CD4-positive, alpha-beta memory T cell (primary cell): ENCODE measurements around the gene SH2D2A. TPM values are rescaled to one million over a fixed set of nuclear protein-coding genes. Genes with fewer than 3 reads are reported as not detected.

Experiments
- CTCF ChIA-PET: fragments of 350-600 bp; sonication (Branson Sonifier 250); formaldehyde crosslinking; loops from one replicate; lab custom pipeline; 2021; ENCODE audit warnings: inconsistent platforms; ENCODE audit not compliant: partially characterized antibody; lab: Charles Lee
- POLR2A ChIA-PET: fragments of 350-600 bp; sonication (Branson Sonifier 250); formaldehyde crosslinking; loops from one replicate; lab custom pipeline; 2021; ENCODE audit not compliant: partially characterized antibody; lab: Charles Lee
- DNase-seq, 5 donors: peaks; one replicate each; pipeline versions ENCODE4 v3.0.0 to v3.0.0-alpha.2; 2020 to 2022; ENCODE audit warnings: mixed read lengths in 1 of 5
- H3K27ac ChIP-seq: one replicate; pipeline ENCODE4 v1.7.0; 2013; ENCODE audit warnings: low read depth, low read length
- H3K27me3 ChIP-seq: 2 replicates; pipeline ENCODE4 v1.7.0; 2013; ENCODE audit warnings: mild to moderate bottlenecking, low read length, moderate library complexity; ENCODE audit not compliant: insufficient read depth
- H3K36me3 ChIP-seq: 2 replicates; pipeline ENCODE4 v1.7.0; 2013; ENCODE audit warnings: mild to moderate bottlenecking, low read length, moderate library complexity; ENCODE audit not compliant: insufficient read depth
- H3K4me1 ChIP-seq: 2 replicates; pipeline ENCODE4 v1.7.0; 2013; ENCODE audit warnings: mild to moderate bottlenecking, low read length, moderate library complexity; ENCODE audit not compliant: insufficient read depth
- H3K4me3 ChIP-seq, 2 donors: one replicate each; pipeline ENCODE4 v1.7.0; 2013; ENCODE audit warnings: low read length in 2 of 2, mild to moderate bottlenecking in 1 of 2
- H3K9me3 ChIP-seq, 2 donors: one replicate each; pipeline ENCODE4 v1.7.0; 2013; ENCODE audit warnings: low read length in 2 of 2, control low read depth in 1 of 2; ENCODE audit not compliant: control insufficient read depth in 1 of 2
- H3K27ac Mint-ChIP-seq, 7 donors: one replicate each; pipeline ENCODE4 v1.8.0; 2020 to 2021; ENCODE audit warnings: mixed read lengths in 7 of 7, mild to moderate bottlenecking in 6 of 7, inconsistent platforms in 3 of 7, moderate library complexity in 3 of 7
- H3K27me3 Mint-ChIP-seq, 2 donors: one replicate each; pipeline ENCODE4 v1.8.0; 2020 to 2021; ENCODE audit warnings: mixed read lengths in 2 of 2
- H3K36me3 Mint-ChIP-seq, 2 donors: one replicate each; pipeline ENCODE4 v1.8.0; 2020 to 2021; ENCODE audit warnings: mixed read lengths in 2 of 2, inconsistent platforms in 1 of 2, mild to moderate bottlenecking in 1 of 2
- H3K4me1 Mint-ChIP-seq, 4 donors: one replicate each; pipeline ENCODE4 v1.8.0; 2020 to 2021; ENCODE audit warnings: mixed read lengths in 4 of 4, mild to moderate bottlenecking in 1 of 4
- H3K4me3 Mint-ChIP-seq, 8 donors: one replicate each; pipeline ENCODE4 v1.8.0; 2020 to 2021; ENCODE audit warnings: mixed read lengths in 8 of 8, mild to moderate bottlenecking in 7 of 8, moderate library complexity in 6 of 8, inconsistent platforms in 3 of 8
- H3K9me3 Mint-ChIP-seq, 8 donors: one replicate each; pipeline ENCODE4 v1.8.0; 2020 to 2021; ENCODE audit warnings: mixed read lengths in 8 of 8, mild to moderate bottlenecking in 5 of 8, inconsistent platforms in 3 of 8, moderate library complexity in 1 of 8
- intact Hi-C: fragments of 100-400 bp; cut with micrococcal nuclease; formaldehyde crosslinking; loops from one replicate; pipeline ENCODE4 v1.15.1; 2023
- polyA plus RNA-seq, 2 donors: library from polyadenylated mRNA; unstranded; fragments of 300-500 nt; fragmentation: Illumina TruSeq; gene quantifications; one replicate each; pipeline ENCODE4 v1.2.3, GENCODE V29; 2021
- total RNA-seq, 2 experiments: library from RNA; stranded (reverse); gene quantifications; one replicate each; pipeline ENCODE4 v1.2.3, GENCODE V29; 2021

Gene SH2D2A
- total and polyA plus RNA-seq, 4 experiments from 2014 or later = 29.1 to 63.6 (median 54.5) TPM

GRCh38 chr1:156795374-156795733 is 21.3 kb downstream of the SH2D2A start:
- Histone ChIP-seq H3K4me3 (no peak overlapping the region), H3K9me3 (no peaks in the 10 kb centered on the region), H3K27me3 (no peaks in the 10 kb centered on the region), H3K27ac (no peak overlapping the region), H3K36me3 (peaks cover 75% of the 10 kb centered on the region), H3K4me1 (no peaks in the 10 kb centered on the region)
- H3K4me1 Mint-ChIP-seq = peaks cover 2 to 11% (median 4%) of the 10 kb centered on the region in 4 donors
- POLR2A ChIA-PET = interaction anchor here (8.2 kb wide), 1 partner anchor 64 kb away, joined by 66 read pairs; the partner anchor contains the start of genes INSRR and NTRK1
- peaks cover 0 to 2% (median 0%) of the 10 kb centered on the region in 8 donors for H3K9me3 Mint-ChIP-seq
- CTCF ChIA-PET = interaction anchor here (1.1 to 17.5 kb wide), 10 partner anchors 11 to 175 kb away, joined by 3 to 344 read pairs (median 6); partner anchors contain the start of genes INSRR, NTRK1, PEAR1 and SH2D2A
- no peak for DNase-seq
- no peaks in the 10 kb centered on the region for H3K27me3 Mint-ChIP-seq
- peaks cover 49 to 71% of the 10 kb centered on the region in 2 donors for H3K36me3 Mint-ChIP-seq
- peak overlapping the region in 2 of 7 donors; percentile 37 to 72 for H3K27ac Mint-ChIP-seq
- intact Hi-C loops = no loop called here
- no peak overlapping the region for H3K4me3 Mint-ChIP-seq

DNA sequence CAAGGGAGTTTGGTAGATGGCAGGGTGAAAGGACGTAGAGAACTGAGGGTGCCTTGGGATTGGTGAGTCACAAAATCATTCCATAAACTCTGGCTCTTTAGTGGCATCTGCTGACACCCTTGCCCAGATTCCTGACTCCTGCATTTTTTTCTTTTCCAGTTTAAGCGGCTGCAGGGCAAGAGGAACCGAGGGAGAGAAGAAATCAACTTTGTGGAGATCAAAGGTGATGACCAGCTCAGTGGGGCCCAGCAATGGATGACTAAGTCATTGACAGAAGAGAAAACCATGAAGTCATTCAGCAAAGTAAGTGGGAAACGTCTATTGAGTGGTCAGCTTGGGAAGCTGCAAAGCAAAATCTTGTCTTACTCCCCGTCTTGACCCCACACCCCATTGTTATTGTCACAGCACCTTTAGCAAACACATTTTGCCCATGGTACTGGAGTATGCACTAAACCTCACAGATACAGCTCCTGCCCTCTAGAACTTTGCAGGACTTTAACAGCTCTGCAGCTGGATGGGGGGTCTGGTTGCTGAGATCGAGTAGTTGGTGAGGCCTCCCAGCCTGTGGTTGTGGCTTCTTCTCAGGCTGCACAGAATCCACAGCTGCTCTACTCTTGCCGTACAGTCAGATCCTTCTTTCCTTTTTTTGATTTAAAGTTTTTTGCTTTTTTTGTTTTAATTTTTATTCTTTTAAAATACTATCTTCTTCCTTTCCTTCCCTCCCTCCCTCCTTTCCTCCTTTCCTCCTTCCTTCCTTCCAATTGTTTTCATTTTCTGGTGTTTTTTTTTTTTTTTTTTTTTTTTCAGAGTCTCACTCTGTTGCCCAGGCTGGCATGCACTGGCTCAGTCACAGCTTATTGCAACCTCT is 21.9 kb downstream of the SH2D2A start:
- H3K4me1 Mint-ChIP-seq = peaks cover 0 to 8% (median 2%) of the 10 kb centered on the region in 4 donors
- Histone ChIP-seq H3K4me3 (no peak overlapping the region), H3K9me3 (no peaks in the 10 kb centered on the region), H3K36me3 (peaks cover 69% of the 10 kb centered on the region), H3K27me3 (no peaks in the 10 kb centered on the region), H3K4me1 (no peaks in the 10 kb centered on the region), H3K27ac (no peak overlapping the region)
- POLR2A ChIA-PET = no interaction called here
- intact Hi-C loops = no loop called here
- no peak overlapping the region for H3K4me3 Mint-ChIP-seq
- peak overlapping the region in 2 of 7 donors; percentile 37 to 47 for H3K27ac Mint-ChIP-seq
- peaks cover 0 to 2% (median 0%) of the 10 kb centered on the region in 8 donors for H3K9me3 Mint-ChIP-seq
- CTCF ChIA-PET = interaction anchor here (1.4 to 17.5 kb wide), 10 partner anchors 12 to 176 kb away, joined by 3 to 344 read pairs (median 9); partner anchors contain the start of genes INSRR, NTRK1, PEAR1 and SH2D2A
- H3K36me3 Mint-ChIP-seq = peaks cover 48 to 73% of the 10 kb centered on the region in 2 donors
- no peak for DNase-seq
- no peaks in the 10 kb centered on the region for H3K27me3 Mint-ChIP-seq

DNA sequence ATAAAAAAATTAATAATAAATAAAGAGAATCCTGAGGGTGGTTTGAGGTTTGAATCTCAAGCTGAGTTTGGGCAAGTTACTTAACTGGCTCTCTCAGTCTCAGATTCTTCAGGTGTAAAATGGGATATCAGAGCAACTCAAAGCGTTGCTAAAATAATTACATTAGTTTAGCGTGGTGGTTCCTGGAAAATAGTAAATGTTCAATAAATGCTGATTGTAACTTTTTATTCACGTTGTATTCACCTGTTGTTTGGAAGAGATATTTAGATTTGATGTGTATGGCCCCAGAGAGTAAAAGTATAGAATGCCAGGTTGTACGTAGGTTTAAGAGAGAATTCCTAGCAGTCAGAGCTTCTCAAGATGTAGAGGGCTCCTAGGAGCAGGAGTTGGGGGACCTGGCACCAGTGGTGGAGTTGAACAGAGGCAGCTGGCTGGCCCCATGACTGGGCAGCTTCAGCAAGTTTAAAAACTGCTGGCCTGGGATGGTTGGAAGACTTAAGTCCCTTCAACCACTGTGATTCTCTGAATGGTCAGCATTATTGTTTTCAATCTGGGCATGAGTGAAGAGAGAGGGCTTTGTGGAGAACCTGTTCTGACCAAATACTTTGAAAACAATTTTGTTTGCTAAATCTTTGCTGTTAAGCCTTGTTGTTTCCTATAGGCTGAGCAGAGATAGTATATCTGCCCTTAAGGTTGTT is 26.9 kb downstream of the SH2D2A start:
- Histone ChIP-seq H3K4me3 (no peak overlapping the region), H3K36me3 (peaks cover 48% of the 10 kb centered on the region), H3K9me3 (no peaks in the 10 kb centered on the region), H3K27me3 (no peaks in the 10 kb centered on the region), H3K4me1 (no peaks in the 10 kb centered on the region), H3K27ac (no peak overlapping the region)
- H3K4me3 Mint-ChIP-seq = no peak overlapping the region
- peaks cover 50 to 73% of the 10 kb centered on the region in 2 donors for H3K36me3 Mint-ChIP-seq
- DNase-seq = no peak
- intact Hi-C loops = no loop called here
- H3K27me3 Mint-ChIP-seq = no peaks in the 10 kb centered on the region
- ChIA-PET CTCF (interaction anchor here (0.9 to 17.5 kb wide), 5 partner anchors 49 to 103 kb away, joined by 3 to 344 read pairs (median 4); partner anchors contain the start of genes INSRR and NTRK1), POLR2A (interaction anchor here (1.0 kb wide), 1 partner anchor 12 kb away, joined by 3 read pairs; no protein-coding TSS in a partner anchor)
- peak overlapping the region in 2 of 7 donors; percentile 7 to 12 for H3K27ac Mint-ChIP-seq
- peaks cover 0 to 6% (median 5%) of the 10 kb centered on the region in 4 donors for H3K4me1 Mint-ChIP-seq
- H3K9me3 Mint-ChIP-seq = peaks cover 0 to 2% (median 0%) of the 10 kb centered on the region in 8 donors

DNA sequence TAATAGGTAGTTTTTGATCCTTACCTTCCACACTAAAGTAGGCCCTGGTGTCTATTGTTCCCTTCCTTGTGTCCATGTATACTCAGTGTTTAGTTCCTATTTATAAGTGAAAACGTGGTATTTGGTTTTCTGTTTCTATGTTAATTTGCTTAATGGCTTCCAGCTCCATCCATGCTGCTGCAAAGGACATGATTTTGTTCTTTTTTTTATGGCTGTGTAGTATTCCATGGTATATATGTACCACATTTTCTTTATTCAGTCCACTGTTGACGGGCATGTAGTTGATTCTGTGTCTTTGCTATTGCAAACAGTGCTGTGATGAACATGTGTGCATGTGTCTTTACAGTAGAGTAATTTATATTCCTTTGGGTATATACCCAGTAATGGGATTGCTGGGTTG is 28.5 kb downstream of the SH2D2A start:
- Mint-ChIP-seq H3K4me1 (peaks cover 0 to 8% (median 5%) of the 10 kb centered on the region in 4 donors), H3K9me3 (no peaks in the 10 kb centered on the region), H3K36me3 (peaks cover 50 to 71% of the 10 kb centered on the region in 2 donors), H3K4me3 (no peak overlapping the region), H3K27me3 (no peaks in the 10 kb centered on the region), H3K27ac (no peak overlapping the region)
- H3K4me3 ChIP-seq = no peak overlapping the region
- no peak for DNase-seq
- no peaks in the 10 kb centered on the region for H3K27me3 ChIP-seq
- H3K9me3 ChIP-seq = no peaks in the 10 kb centered on the region
- H3K36me3 ChIP-seq = peaks cover 45% of the 10 kb centered on the region
- H3K4me1 ChIP-seq = no peaks in the 10 kb centered on the region
- intact Hi-C loops = no loop called here
- POLR2A ChIA-PET = no interaction called here
- CTCF ChIA-PET = interaction anchor here (3.8 to 17.5 kb wide), 2 partner anchors 71 to 98 kb away, joined by 12 to 344 read pairs; partner anchors contain the start of genes INSRR and NTRK1
- no peak overlapping the region for H3K27ac ChIP-seq

DNA sequence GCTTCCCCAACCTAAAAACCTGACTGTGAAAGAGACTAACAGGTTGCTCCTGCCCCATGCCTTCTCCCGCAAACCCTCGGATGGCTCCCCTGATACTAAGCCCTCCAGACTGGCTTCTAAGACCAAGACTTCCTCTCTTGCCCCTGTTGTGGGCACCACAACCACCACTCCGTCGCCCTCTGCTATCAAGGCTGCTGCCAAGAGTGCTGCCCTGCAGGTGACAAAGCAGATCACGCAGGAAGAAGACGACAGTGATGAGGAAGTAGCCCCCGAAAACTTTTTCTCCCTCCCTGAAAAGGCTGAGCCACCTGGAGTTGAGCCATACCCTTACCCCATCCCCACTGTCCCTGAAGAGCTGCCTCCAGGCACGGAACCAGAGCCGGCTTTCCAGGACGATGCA is 30.0 kb downstream of the SH2D2A start:
- Mint-ChIP-seq H3K9me3 (no peaks in the 10 kb centered on the region), H3K4me1 (peaks cover 5 to 17% (median 12%) of the 10 kb centered on the region in 4 donors), H3K36me3 (peaks cover 60 to 71% of the 10 kb centered on the region in 2 donors), H3K27ac (peak overlapping the region in 1 of 7 donors; percentile 77), H3K4me3 (no peak overlapping the region), H3K27me3 (no peaks in the 10 kb centered on the region)
- H3K27ac ChIP-seq = no peak overlapping the region
- no peak overlapping the region for H3K4me3 ChIP-seq
- intact Hi-C loops = no loop called here
- H3K9me3 ChIP-seq = no peaks in the 10 kb centered on the region
- ChIA-PET POLR2A (no interaction called here), CTCF (interaction anchor here (0.7 to 17.5 kb wide), 2 partner anchors 10 to 73 kb away, joined by 3 to 344 read pairs; partner anchors contain the start of genes INSRR and NTRK1)
- no peak for DNase-seq
- no peaks in the 10 kb centered on the region for H3K27me3 ChIP-seq
- H3K4me1 ChIP-seq = no peaks in the 10 kb centered on the region
- peaks cover 33% of the 10 kb centered on the region for H3K36me3 ChIP-seq

- H3K27ac Mint-ChIP-seq = no peak overlapping the region
- POLR2A ChIA-PET = no interaction called here
These were observed 31.2 kb downstream of the SH2D2A start for GRCh38 chr1:156785458-156785857.

More at GRCh38 chr1:156785458-156785857, 31.2 kb downstream of the SH2D2A start:
- no peaks in the 10 kb centered on the region for H3K4me1 ChIP-seq
- H3K27ac ChIP-seq = no peak overlapping the region
- Mint-ChIP-seq H3K4me1 (peaks cover 5 to 22% (median 18%) of the 10 kb centered on the region in 4 donors), H3K36me3 (peaks cover 61 to 70% of the 10 kb centered on the region in 2 donors), H3K9me3 (no peaks in the 10 kb centered on the region), H3K4me3 (no peak overlapping the region), H3K27me3 (no peaks in the 10 kb centered on the region)
- no peaks in the 10 kb centered on the region for H3K27me3 ChIP-seq
- no peaks in the 10 kb centered on the region for H3K9me3 ChIP-seq
- CTCF ChIA-PET = interaction anchor here (1.2 to 3.0 kb wide), 5 partner anchors 13 to 104 kb away, joined by 5 to 10 read pairs (median 5); partner anchors contain the start of gene INSRR
- DNase-seq = no peak
- H3K4me3 ChIP-seq = no peak overlapping the region
- intact Hi-C loops = no loop called here
- H3K36me3 ChIP-seq = peaks cover 25% of the 10 kb centered on the region
